Panc1 (cell line): ENCODE results near the gene GNL1. TPM values are rescaled to one million over a fixed set of nuclear protein-coding genes. Genes with fewer than 3 reads are reported as not detected.

ENCODE experiments used
- ATAC-seq: fragments of 200-7000 bp; cut with Tn5 transposase; 2 replicates; pipeline ENCODE4 v1.9.1; 2020; ENCODE audit warnings: mild to moderate bottlenecking, moderate library complexity
- BruUV-seq: library from RNA; stranded (reverse); fragments of 400-500 nt; replicated peaks from 2 replicates; lab custom pipeline; 2021; lab: Mats Ljungman, UMichigan
- CTCF ChIA-PET: fragments of 300-600 bp; sonication (Branson Sonifier 250); formaldehyde crosslinking; loops from one replicate; lab custom pipeline; 2022; ENCODE audit warnings: antibody characterized with exemption; lab: Charles Lee
- POLR2A ChIA-PET: fragments of 300-600 bp; sonication (Branson Sonifier 250); formaldehyde crosslinking; loops from one replicate; lab custom pipeline; 2022; ENCODE audit warnings: antibody characterized with exemption; lab: Charles Lee
- DNase-seq: peaks from one replicate; pipeline ENCODE4 v3.0.0-alpha.2; 2010; ENCODE audit warnings: low read depth, low spot score
- H3K27ac ChIP-seq: 2 replicates; pipeline ENCODE4 v1.5.1; 2011; ENCODE audit warnings: mild to moderate bottlenecking, low read length, inconsistent platforms
- H3K27me3 ChIP-seq: fragments of 200-500 bp; sonication (Bioruptor generic); 2 replicates; pipeline ENCODE4 v1.6.0; 2014; ENCODE audit warnings: low read length, inconsistent platforms; ENCODE audit not compliant: control insufficient read depth, insufficient read depth
- H3K36me3 ChIP-seq: fragments of 200-500 bp; sonication (Bioruptor generic); 2 replicates; pipeline ENCODE4 v1.5.1; 2014; ENCODE audit warnings: inconsistent platforms, mild to moderate bottlenecking, low read length, moderate library complexity; ENCODE audit not compliant: control insufficient read depth, insufficient read depth
- H3K4me1 ChIP-seq: 2 replicates; pipeline ENCODE4 v1.5.1; 2011; ENCODE audit warnings: inconsistent platforms, mild to moderate bottlenecking, low read length, moderate library complexity; ENCODE audit not compliant: control insufficient read depth, insufficient read depth
- H3K4me3 ChIP-seq, 2 experiments: 2 replicates each; pipeline ENCODE4 v1.5.1; 2011 to 2012; ENCODE audit warnings: low read depth in 2 of 2, low read length in 2 of 2, mild to moderate bottlenecking in 2 of 2, inconsistent platforms in 1 of 2, moderate library complexity in 1 of 2
- H3K9me3 ChIP-seq: fragments of 200-500 bp; sonication (Bioruptor generic); 2 replicates; pipeline ENCODE4 v1.5.1; 2014; ENCODE audit warnings: low read depth, mild to moderate bottlenecking, inconsistent platforms, low read length, moderate library complexity; ENCODE audit not compliant: control insufficient read depth, insufficient read depth
- POLR2AphosphoS5 ChIP-seq: IDR thresholded peaks from 2 replicates; pipeline ENCODE4 v1.6.1; 2012; ENCODE audit warnings: mild to moderate bottlenecking, low read depth, low read length, moderate library complexity
- SIN3A ChIP-seq: IDR thresholded peaks from 2 replicates; pipeline ENCODE4 v1.6.1; 2012; ENCODE audit warnings: low read depth, mild to moderate bottlenecking, low read length, moderate library complexity, borderline replicate concordance; ENCODE audit not compliant: insufficient read depth
- TCF7L2 ChIP-seq: IDR thresholded peaks from 2 replicates; pipeline ENCODE4 v1.6.1; 2011; ENCODE audit warnings: mild to moderate bottlenecking, low read depth, low read length, inconsistent platforms
- in situ Hi-C: cut with HindIII; loops from 2 replicates; pipeline ENCODE4 v1.10.0; 2016; ENCODE audit warnings: low sequenced_read_pairs, low pct_unique_long_range_greater_than_20kb
- intact Hi-C: fragments of 100-400 bp; cut with micrococcal nuclease; formaldehyde crosslinking; loops from one replicate; pipeline ENCODE4 v1.10.0; 2022; ENCODE audit not compliant: unreplicated experiment
- total RNA-seq: library from RNA; stranded (reverse); gene quantifications from one replicate; pipeline ENCODE4 v1.2.1, GENCODE V29; 2021; ENCODE audit not compliant: unreplicated experiment
- TF ChIP-seq, protein P1 (sequence below): fragments of 450-650 bp; IDR thresholded peaks from 2 replicates; pipeline ENCODE4 v1.5.1; 2017; ENCODE audit warnings: mild to moderate bottlenecking
- TF ChIP-seq, protein P2 (sequence below), 2 experiments: IDR thresholded peaks; 2 replicates each; pipeline ENCODE4 v1.6.1; 2011 to 2012; ENCODE audit warnings: low read depth in 2 of 2, control low read depth in 1 of 2, low read length in 1 of 2, mild to moderate bottlenecking in 1 of 2, moderate library complexity in 1 of 2; ENCODE audit not compliant: insufficient read depth in 1 of 2

GNL1 gene
- total RNA-seq, 1 experiment from 2014 or later: 90.6 TPM

DNA sequence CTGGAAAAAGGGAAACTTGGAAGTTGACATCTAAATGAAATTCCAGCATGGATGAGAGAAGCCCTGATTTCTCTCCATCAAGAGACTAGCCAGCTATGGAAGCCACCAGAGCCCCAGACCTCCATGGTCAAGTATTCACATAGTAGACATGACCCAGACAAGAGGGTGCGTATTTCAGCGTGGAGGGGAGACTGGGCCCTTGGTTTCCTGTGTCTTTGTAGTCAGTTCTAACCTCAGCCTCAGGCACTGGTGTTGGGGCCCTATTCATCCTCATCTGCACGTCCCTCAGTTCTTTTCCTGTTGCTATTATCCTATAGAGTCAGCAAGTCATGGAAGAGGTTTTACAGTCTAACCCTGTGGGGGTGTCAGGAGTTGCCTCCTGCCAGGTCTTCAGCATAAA lies 12.5 kb downstream of the GNL1 start:
- POLR2A ChIA-PET: no interaction called here
- DNase-seq (no peak), ATAC-seq (no peak)
- CTCF ChIA-PET: interaction anchor here (0.8 to 1.4 kb wide), 2 partner anchors 11 to 372 kb away, joined by 3 to 6 read pairs; no protein-coding TSS in a partner anchor
- in situ Hi-C loops: loop anchor here (5.0 kb wide), 1 partner anchor 42 kb away; no protein-coding TSS in a partner anchor
- intact Hi-C loops: loop anchor here (1.0 kb wide), 1 partner anchor 61 kb away; no protein-coding TSS in a partner anchor
- BruUV-seq: no TSS peak
- no peak overlapping the region for H3K27ac ChIP-seq
- TF ChIP-seq POLR2AphosphoS5 (no peak), TCF7L2 (no peak), SIN3A (no peak)
- TF ChIP-seq, protein P1, sequence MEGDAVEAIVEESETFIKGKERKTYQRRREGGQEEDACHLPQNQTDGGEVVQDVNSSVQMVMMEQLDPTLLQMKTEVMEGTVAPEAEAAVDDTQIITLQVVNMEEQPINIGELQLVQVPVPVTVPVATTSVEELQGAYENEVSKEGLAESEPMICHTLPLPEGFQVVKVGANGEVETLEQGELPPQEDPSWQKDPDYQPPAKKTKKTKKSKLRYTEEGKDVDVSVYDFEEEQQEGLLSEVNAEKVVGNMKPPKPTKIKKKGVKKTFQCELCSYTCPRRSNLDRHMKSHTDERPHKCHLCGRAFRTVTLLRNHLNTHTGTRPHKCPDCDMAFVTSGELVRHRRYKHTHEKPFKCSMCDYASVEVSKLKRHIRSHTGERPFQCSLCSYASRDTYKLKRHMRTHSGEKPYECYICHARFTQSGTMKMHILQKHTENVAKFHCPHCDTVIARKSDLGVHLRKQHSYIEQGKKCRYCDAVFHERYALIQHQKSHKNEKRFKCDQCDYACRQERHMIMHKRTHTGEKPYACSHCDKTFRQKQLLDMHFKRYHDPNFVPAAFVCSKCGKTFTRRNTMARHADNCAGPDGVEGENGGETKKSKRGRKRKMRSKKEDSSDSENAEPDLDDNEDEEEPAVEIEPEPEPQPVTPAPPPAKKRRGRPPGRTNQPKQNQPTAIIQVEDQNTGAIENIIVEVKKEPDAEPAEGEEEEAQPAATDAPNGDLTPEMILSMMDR: no peak
- TF ChIP-seq, protein P2, sequence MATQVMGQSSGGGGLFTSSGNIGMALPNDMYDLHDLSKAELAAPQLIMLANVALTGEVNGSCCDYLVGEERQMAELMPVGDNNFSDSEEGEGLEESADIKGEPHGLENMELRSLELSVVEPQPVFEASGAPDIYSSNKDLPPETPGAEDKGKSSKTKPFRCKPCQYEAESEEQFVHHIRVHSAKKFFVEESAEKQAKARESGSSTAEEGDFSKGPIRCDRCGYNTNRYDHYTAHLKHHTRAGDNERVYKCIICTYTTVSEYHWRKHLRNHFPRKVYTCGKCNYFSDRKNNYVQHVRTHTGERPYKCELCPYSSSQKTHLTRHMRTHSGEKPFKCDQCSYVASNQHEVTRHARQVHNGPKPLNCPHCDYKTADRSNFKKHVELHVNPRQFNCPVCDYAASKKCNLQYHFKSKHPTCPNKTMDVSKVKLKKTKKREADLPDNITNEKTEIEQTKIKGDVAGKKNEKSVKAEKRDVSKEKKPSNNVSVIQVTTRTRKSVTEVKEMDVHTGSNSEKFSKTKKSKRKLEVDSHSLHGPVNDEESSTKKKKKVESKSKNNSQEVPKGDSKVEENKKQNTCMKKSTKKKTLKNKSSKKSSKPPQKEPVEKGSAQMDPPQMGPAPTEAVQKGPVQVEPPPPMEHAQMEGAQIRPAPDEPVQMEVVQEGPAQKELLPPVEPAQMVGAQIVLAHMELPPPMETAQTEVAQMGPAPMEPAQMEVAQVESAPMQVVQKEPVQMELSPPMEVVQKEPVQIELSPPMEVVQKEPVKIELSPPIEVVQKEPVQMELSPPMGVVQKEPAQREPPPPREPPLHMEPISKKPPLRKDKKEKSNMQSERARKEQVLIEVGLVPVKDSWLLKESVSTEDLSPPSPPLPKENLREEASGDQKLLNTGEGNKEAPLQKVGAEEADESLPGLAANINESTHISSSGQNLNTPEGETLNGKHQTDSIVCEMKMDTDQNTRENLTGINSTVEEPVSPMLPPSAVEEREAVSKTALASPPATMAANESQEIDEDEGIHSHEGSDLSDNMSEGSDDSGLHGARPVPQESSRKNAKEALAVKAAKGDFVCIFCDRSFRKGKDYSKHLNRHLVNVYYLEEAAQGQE (IDR thresholded peaks at IDR 0.05; ENCODE audit: insufficient read depth in 1 of 2, low read depth in 2 of 2, low read length in 1 of 2): no peak
- H3K9me3 ChIP-seq: no peaks in the 10 kb centered on the region
- no peak overlapping the region for H3K4me3 ChIP-seq
- H3K4me1 ChIP-seq: no peaks in the 10 kb centered on the region; the same call in 1 of the 2 replicates
- H3K36me3 ChIP-seq: no peaks in the 10 kb centered on the region
- no peaks in the 10 kb centered on the region for H3K27me3 ChIP-seq

DNA sequence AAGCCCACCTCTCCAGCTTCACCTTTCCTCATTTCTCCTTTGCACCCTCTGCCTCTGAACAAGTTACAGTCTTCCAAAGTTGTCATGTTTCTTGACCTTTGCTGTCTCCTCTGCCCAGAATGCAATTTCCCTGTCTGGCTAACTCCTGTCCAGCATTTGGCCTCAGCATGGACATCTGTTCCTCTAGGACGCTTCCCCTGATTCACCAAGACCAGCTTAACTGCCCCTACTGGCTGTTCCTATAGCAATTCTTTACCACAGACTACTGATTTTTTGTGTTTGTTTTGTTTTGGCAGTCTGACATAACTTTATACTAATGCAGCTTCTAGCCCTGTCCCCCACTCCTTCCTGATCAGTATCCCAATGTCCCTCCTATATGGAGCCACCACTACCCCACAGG lies 13.4 kb downstream of the GNL1 start:
- ATAC-seq: no peak
- no peaks in the 10 kb centered on the region for H3K36me3 ChIP-seq
- H3K9me3 ChIP-seq: no peaks in the 10 kb centered on the region
- no peaks in the 10 kb centered on the region; the same call in 1 of the 2 replicates for H3K4me1 ChIP-seq
- no peaks in the 10 kb centered on the region for H3K27me3 ChIP-seq
- H3K27ac ChIP-seq: no peak overlapping the region
- CTCF ChIA-PET: no interaction called here
- intact Hi-C loops (no loop called here), in situ Hi-C loops (loop anchor here (5.0 kb wide), 1 partner anchor 41 kb away; no protein-coding TSS in a partner anchor)
- H3K4me3 ChIP-seq: no peak overlapping the region
- BruUV-seq: no TSS peak
- no peak for DNase-seq
- no peak for TF ChIP-seq POLR2AphosphoS5
- TF ChIP-seq, protein P1: peak; percentile 9; the same call in 1 of the 2 replicates
- POLR2A ChIA-PET: no interaction called here
